ENCODE measurements around the gene AGMO.

DNA sequence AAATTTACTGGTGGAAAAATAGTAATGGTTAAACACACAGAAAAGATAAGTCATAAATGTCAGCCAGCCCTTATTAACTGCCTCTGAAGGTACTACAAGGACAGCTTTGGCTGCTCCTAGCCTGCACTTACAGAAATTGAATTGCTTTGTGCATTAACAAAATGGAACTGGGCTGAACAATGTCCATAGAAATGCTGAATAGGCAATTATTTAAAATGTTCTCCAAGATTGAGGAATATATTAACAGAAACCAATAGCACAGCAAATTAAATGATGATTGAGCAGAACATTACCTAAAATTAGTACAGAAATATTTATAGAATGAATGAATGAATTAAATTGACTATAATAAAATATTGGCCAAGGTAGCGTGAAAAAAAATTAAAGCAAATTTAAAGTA is 42.4 kb upstream of the AGMO start:
- TF ChIP-seq, protein P1, sequence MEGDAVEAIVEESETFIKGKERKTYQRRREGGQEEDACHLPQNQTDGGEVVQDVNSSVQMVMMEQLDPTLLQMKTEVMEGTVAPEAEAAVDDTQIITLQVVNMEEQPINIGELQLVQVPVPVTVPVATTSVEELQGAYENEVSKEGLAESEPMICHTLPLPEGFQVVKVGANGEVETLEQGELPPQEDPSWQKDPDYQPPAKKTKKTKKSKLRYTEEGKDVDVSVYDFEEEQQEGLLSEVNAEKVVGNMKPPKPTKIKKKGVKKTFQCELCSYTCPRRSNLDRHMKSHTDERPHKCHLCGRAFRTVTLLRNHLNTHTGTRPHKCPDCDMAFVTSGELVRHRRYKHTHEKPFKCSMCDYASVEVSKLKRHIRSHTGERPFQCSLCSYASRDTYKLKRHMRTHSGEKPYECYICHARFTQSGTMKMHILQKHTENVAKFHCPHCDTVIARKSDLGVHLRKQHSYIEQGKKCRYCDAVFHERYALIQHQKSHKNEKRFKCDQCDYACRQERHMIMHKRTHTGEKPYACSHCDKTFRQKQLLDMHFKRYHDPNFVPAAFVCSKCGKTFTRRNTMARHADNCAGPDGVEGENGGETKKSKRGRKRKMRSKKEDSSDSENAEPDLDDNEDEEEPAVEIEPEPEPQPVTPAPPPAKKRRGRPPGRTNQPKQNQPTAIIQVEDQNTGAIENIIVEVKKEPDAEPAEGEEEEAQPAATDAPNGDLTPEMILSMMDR (IDR thresholded peaks at IDR 0.05; ENCODE audit: poor library complexity), result no peak
- no peak for TF ChIP-seq EZH2 (IDR thresholded peaks at IDR 0.05; ENCODE audit: borderline replicate concordance)

Data from hepatocyte (in vitro differentiated cells).